Activated CD8-positive, alpha-beta memory T cell treated with anti-CD3 and anti-CD28 coated beads, Interleukin-2, amount 50 U/mL, for 24 hours (primary cell): ENCODE data around the gene SEMA6B.

ENCODE experiments used
- DNase-seq: peaks from one replicate; pipeline ENCODE4 v3.0.0-alpha.2; 2020; ENCODE audit errors: extremely low read depth

The SEMA6B gene

DNA sequence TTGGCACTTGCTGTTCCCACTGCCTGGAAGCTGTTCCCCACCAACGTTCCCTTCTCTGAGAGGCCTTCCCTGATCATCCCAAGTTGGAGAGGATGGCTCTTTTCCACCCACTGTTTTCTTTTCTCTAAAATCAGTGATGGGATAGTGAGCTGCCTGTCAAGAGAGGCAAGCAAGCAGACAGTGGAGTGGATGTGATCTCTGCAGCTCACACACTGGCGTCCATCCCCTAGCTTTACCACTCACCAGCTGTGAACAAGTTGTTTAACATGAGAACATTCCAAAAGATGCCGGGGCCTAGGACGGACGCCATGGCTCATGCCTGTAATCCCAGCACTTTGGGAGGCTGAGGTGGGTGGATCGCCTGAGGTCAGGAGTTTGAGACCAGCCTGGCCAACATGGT lies 28.0 kb upstream of the SEMA6B start:
- DNase-seq: no peak

DNA sequence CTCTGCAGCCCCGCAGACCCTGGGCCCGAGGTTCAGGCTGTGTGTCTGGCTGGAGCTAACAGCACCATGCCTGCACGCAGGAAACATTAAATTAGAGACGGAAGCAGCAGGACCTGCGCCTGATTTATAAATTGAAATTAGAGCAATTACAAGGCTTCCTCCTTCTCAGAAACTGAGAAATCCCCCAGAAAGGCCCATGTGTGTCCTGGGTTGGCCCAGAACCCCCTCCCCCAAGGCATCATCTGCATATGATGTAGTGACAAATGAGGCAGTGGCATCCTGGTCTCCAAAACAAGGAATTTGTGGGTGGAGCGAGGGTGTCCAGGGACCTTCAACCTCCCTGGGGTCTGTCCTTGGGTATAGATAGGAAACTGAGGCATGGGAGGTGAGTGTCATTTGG lies 27.2 kb upstream of the SEMA6B start:
- no peak for DNase-seq

DNA sequence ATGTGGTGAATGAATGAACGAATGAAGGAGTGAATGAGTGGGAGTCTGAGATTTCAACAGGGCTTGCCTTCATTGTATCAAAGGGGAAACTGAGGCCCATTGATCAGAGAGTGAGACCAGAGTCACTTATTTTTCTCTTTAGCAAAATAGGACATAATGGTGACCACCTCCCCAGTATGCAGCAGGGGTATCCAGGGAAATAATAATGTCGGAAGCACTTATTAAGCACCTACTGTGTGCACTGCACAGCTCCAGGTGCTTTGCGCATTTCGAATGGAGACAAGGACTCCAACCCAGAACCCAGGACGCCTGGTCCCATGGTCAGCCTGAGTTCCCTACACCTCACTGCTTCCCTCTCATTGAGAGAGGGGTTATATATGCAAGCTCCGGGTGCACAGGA lies 26.8 kb upstream of the SEMA6B start:
- DNase-seq: no peak

DNA sequence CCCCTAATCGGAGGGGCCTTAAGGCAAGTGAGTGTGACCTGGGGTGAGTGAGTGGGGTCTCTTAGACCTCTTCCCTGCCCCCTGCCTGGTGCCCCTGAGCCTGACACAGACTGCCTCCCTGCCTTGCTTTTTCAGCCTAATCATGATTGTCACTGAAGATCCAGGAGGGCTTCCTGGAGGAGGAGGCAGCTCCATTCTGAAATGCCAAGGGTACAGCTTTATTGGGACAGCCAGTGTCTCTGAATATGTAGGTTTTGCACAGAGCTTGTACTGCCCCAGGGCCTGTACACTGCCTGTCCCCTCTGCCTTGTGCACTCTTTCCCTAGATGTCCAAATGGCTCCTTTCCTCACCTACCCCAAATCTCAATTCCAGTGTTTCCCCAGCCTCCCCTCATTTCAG lies 26.1 kb upstream of the SEMA6B start:
- DNase-seq: no peak

DNA sequence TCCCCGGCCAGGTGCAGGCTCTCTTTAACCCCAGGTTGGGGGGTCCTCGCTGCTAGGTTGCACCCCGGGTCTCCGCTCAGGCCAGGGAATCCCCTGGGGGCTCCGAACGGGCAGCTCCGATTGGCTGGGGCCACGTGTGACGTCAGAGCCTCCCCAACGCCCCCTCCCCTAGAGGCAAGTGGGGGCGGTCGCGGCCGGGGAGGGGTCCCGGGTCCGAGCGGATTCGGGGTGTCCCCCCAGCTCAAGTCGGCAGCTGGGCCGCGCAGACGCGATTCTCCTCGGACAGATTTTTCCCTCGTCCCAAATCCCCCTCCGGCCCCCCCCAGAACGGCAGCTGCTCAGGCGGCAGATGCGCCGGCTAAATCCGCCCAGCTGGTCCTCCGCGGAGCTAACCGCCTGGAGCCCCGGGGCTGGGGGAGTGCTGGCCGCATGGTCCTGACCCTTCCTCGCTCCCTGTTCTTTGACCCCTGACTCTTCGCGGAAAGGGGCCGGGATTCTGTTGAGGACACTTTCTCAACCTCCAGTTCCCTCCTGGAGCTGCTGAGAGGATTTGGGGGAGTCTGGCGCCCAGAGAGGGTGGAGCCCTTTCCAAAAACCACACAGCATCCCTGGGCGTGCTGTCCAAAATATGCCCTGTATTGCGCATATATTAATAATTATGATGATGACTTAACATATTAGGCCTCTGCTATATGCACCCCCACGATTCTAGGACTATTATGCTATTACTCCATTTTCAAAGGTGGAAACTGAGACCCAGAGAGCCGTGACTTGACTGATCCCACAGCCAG lies 25.4 kb upstream of the SEMA6B start:
- DNase-seq: no peak

DNA sequence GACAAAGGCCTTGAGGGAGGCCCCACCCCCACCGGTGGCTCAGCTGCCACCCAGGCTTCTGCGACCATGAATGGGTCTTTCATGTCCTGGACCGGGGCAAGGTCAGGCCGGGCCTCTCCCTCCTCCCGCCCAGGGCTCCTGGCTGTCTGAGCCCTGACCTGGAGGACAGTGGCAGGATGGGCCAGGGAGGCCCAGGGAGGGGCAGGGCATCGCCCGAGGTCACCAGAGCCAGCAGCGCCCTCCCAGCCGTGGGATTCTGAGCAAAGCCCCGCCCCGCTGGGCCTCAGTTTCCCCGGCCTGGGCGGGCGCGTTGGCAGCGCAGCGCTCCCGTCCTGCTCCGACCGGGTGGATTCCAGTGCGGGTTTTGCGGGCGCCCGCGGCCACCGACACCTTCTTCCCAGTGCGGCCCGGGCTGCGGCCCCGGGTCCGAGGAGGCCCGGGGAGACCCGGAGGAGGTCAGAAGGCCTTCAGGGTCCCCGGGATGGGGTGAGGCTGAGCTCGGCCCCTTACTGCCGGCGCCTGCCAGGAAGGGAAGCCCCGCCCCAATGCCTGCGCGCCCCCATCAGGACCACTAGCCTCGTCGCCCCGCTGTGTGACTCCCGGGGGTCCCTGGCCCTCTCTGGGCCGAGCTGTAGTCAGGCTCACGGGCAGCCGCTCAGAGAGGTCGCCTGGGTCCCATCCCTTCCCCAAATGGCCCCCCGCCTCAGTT lies 24.6 kb upstream of the SEMA6B start:
- no peak for DNase-seq

DNA sequence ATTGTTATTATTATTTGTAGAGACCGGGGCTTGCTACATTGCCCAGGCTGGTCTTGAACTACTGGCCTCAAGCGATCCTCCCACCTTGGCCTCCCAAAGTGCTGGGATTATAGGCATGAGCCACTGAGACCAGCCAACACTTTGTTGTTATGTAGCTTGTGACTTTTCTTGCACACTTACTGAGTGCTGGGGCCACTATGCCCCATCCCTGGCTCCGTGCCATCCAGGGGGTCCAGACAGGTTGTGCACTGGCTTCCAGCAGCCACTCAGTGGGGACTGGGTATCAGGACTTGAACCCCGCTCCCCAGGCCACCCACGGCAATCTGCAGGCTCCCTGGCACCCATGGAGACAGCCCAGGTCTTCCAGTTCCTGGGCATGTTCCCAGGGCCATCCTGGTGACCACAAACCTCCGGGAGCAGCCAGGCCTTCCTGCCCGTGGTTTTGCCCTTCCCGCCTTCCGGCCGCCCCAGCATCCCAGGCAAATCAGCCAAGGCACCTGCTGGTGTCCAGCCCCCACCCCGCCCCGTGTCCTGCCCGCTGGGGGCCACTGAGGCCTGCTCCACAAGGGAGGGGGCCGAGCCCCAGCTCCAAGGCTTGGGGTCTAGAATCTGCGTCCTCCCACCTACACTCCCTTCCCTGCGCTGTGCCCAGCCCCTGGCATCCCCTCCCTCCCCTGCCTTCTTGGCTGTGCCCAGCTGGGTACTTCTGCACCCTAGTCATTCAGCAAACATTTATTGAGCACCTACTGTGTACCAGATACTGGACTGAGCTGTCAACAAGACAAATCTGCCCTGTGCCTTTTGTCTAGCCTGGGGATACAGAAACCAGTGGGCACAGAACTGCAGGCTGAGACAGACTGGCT lies 23.7 kb upstream of the SEMA6B start:
- no peak for DNase-seq

DNA sequence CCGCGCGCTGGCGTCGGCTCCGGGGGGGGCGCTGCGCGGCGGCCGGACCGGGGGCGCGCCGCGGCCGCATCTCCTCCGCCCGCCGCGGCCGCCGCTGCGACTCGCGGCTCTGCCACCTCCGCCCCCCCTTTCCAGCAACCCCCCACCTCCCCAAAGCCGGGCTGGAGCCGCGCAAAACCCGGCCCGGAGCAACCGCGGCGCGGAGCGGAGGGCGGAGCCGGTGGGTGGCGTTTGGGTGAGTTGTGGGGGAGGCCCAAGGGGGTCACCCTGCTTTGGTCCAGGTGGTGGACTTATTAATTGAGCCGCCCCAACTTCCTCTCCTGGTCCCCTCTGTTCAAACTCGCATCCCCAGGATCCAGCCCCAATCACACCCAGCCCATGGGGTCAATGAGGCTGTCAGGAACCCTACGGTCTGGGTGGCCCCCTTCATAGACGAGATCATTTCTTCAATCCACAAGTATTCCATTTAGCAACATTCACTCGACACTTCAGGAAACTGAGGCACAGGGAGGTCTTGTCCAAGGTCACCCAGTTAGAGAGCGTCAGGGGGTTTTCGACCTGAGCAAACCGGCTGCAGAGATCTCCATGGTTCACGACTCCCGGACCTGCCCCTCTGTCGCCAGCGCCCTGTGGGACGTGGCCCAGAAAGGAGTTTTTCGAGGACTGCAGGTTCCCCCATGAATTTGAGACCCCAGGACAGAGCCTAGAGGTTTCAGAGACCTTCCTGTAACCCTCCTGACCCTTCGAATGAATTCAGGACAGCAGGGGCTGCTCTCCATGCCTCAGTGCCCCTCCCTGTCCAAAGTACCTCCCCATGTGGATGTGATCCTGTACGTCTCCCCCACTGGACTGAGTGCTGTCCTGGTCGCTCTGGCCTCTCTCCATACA lies 22.4 kb upstream of the SEMA6B start:
- DNase-seq: no peak

DNA sequence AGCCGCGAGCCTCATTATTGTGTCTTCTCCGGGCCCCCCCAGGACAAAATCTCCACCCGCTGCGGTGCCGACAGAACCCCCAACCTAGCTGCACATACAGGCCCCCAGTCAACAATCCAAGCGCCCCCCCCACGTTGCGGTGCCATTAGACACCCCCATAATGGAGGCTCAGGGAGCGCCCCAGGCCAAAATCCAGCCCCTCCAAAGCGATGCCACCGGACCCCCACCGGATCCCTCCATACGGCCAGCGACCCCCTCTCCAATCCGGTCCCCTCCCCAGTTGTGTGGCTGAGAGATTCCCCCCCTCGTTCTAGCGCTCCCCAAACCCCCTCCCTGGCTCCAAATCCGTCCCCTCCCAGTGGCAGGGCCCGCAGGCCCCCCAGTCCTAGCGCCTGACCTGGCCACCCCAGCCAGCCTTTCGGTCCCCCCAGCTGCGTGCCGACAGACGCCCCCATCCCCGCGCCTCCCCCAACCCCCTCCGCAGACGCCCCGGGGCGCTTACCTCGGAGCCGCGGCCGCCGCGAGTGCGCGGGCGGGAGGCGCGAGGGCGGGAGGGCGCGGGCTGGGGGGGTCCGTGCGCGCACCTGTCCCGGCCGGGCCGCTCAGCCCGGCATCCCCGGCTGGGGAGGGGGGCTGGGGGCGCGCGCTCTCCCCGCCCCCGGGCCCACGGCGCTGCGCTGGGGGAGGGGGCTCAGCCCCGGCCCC lies 21.6 kb upstream of the SEMA6B start:
- no peak for DNase-seq

DNA sequence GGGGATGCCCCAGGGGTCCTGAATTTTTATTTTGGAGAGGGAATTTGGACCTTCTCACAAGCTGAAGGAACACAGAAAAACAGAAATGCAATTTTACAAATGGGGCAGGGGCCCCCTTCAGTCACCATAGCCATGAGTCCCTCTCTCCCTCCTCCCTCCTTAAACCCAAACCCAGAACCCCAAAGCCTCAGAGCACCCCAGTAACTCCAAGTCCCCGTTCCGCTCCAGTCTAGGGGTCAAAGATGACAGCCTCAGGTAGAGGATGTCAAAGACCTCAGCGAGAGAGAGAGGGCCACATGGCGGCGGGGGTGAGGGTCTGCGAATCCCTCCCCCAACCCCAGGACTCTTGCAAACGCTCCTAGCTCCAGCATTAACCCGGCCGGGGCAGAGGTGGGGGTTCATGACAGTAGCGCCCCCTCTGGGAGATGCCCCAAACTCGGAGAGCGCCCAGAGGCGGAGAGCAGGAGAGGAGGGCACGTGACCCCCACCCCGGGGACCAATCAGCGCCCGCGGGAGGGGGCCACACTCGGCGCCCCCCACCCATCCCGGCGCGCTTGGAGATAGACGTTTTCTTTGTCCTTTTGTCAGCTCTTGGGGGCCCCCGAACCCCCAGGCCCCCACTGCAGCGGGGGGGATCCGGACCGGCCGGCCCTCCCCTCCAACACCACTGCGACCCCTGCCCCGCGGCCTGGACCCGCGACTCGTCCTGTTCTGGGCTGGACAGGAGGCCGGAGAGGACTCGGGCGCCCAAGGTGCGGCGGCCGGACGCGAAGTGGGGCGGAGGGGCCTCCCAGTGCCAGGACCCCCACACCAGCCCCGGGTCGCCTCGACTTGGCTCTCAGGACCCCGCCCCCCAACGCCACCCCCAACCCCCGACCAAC lies 20.8 kb upstream of the SEMA6B start:
- no peak for DNase-seq

DNA sequence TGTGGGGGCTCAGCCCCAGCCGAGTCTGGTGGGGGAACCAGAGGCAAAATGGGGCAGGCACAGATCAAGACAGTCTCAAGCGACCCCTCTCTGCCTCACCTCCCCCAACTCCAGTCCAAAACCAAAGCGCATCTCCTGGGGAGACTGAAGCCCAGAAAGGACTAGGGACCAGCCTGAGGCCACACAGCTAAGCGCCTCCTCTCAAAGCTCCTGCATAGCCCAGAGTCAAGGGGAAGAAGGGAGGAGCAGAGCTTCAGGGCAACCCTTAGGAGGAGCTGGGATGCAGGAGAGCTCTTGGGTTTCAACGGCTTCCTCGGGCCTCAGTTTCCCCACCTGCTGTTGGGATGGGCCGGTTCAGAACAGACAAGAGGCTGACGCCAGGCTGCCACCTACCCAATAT lies 19.9 kb upstream of the SEMA6B start:
- no peak for DNase-seq

DNA sequence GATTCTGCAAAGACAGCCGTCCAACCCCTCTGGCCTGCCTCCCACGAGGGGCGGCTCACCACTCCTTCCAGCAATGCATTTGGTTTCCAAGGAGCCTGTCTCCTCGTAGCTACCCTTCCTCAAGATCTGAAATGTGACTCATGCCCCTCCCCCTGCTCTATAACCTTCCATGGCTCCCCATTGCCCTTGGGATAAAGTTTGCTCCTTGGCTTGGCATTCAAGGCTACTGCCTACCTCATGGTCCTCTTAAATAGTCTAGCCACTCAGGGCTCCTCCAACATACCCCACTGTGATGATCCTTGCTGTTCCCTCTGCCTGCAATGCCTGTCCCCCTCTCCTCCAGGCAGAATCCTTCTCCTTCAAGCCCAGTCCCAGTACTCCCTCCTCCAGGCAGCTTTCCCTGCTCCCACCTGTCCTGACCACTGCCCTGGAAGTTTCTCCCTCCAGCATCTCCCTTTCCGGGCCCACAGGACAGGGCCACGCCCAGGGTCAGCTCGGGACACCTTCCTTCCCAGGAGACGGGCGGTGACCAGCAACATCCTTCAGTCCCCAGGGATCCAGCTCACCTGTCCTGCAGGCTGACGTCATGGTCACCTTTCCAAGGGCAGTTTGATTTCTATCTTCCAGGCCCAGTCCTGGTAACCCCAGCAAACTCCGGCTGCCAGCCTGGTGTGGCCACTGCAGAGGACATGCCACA lies 19.2 kb upstream of the SEMA6B start:
- DNase-seq: no peak

DNA sequence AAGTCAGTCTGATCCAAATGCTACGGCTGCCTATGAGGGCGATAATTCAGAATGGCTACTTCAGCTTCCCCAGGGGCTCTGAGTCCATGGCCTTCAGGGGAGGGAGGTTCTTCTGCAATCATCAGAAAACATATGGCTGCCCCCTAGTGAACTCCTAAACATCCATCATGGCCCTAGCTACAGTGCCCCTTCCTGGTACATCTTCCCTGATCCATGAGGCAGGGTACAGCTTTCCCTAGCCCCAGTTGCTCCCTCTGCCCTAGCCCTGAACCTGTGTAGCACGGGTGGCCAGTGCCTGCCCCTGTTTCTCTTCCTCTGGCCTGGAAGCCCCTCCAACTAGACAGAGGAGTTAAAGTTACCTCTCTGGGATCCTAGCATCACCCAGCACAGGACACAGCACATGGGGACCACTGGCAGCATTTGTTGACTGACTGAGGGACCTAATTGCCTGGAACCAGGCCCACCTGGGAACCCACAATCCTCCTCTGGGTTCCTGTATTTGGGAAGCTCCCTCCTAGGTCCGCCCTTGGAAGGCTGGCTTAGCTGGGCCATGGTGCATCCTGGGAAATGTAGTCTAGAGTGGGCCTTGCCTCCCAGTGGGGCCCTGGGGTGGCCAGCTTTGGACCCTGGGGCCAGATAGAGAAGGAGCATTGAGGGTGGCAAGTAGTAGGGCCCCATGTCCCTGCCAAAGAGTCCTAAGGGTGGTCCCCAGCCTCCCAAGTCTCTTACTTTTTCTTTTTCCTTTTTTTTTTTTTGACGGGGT lies 17.7 kb upstream of the SEMA6B start:
- no peak for DNase-seq

DNA sequence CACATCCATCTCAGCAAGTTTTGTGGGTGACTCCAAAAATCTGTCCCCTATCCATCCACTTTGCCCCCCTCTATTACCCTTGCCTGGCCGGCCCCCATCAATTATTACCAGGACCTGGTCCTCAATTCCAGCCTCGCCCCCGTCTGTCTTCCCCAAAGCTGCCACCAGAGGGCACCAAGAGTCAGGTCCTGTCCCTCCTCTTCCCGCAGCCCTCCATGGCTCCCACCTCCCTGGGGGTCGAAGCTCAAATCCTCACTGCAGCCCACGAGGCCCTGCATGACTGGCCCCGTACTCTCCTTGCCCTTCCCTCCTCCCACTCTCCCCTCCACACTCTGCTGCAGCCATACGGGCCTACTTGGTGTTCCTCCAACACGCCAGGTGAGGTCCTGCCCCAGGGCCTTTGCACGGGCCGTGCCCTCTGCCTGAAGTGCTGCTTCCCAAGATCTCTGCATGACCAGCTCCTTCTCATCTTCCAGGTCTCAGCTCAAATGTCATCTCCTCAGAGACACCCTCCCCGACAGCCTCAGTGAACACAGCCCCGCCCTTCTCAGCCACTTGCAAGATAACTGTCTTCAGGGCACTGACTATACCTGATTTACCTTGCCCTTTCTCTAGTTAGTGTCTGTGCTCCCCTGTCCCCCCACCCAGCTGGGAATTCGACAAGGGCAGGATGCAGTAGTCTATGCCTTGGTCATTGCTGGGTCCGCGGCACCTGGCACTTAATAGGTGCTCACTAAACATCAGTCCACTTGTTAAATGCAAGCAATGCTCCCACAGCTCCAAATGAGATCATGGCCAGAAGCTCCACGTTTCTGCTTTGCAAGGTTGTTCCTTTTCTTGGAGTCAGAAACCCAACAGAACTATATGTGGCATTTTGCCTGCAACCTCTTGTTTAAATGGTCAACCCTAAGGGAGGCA lies 16.8 kb upstream of the SEMA6B start:
- DNase-seq: peak; percentile 47

DNA sequence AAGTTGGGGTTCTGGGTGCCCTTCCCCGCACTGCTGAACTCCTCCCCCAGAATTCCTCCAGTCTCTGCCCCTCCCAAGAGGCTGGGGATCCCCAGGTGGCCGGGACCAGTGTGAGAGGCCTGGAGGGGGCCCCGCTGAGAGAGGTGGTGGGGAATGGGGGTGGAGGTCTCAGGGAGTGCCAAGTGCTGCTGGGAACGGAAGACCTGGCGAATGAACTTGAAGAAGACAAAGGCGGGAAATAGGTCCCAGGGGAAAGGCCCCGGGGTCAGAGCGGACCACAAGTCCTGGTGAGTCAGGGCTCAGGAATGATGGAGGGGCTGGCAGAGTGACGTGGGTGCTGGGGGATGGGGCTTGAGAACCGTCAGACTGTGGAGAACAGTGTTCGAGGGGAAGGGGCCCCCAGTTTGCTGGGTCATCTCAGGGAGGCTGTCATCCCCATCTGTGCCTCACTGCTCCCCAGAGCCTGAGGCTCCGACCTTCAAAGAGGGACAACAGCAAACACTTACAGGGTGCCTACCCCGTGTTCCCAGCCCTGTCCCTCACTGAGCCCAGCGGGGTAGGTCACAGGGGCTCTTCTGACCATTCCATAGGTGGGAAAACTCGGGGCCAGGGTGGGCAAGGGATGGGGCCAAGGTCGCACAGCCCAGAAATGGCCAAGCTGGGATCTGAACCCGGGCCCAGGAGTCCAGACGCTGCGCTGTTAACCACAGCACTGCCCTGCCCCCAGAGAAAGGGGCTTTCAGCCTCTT lies 16.0 kb upstream of the SEMA6B start:
- DNase-seq: no peak

DNA sequence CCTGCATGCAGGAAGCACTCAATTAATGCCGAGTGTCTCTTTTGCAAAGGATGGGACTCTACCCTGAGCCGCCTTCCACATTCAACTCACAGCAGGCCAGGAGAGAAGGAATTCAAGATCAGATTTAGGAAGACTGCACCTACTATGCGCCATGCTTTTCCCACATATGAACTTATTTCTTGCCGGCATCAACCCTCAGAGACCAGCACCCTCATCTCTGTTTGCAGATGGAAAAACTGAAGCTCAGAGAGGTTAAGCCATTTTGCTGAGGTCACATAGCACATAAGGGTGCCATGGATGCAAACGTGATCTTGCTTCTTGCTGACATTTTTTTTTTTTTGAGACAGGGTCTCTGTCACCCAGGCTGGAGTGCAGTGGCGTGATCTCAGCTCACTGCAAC lies 14.2 kb upstream of the SEMA6B start:
- no peak for DNase-seq
